Spleen (tissue), 7 donors: ENCODE measurements around the gene SLC2A14.

Experiments used
- CTCF ChIP-seq, 11 experiments: fragments of 200-600 bp in 7 of 11; fragments of 450-650 bp in 4 of 11; sonication (generic) in 4 of 11; IDR thresholded peaks in 8 of 11; conservative IDR thresholded peaks in 3 of 11; 1 replicate in 7 of 11; 2 replicates in 4 of 11; pipeline versions ENCODE4 v1.4.0 to v1.8.0; 2016 to 2021; ENCODE audit warnings: antibody characterized with exemption in 11 of 11, inconsistent platforms in 4 of 11, mild to moderate bottlenecking in 1 of 11
- POLR2A ChIP-seq, 3 donors: fragments of 450-650 bp; IDR thresholded peaks; one replicate each; pipeline ENCODE4 v1.5.1; 2017; ENCODE audit warnings: antibody characterized with exemption in 3 of 3, mild to moderate bottlenecking in 1 of 3
- POLR2AphosphoS5 ChIP-seq, 3 donors: sonication (generic); formaldehyde crosslinking; IDR thresholded peaks; one replicate each; pipeline ENCODE4 v1.5.1; 2017; ENCODE audit warnings: antibody characterized with exemption in 3 of 3
- donor health status: DM: no; HTN: no; CAD: no; lungs with moderate emphysema.
- donor health status: DM: no; HTN: no; CAD: no.
- donor health status: DM: no; HTN: no; CAD: no.

- TF ChIP-seq CTCF (IDR thresholded peaks at IDR 0.05 in 8 of 11, conservative IDR thresholded peaks at IDR 0.05 in 3 of 11) (no peak), POLR2A (IDR thresholded peaks at IDR 0.05) (no peak), POLR2AphosphoS5 (IDR thresholded peaks at IDR 0.05) (no peak)
Measured at GRCh38 chr12:7868391-7868790, 4.3 kb downstream of the SLC2A14 start.
